ENCODE measurements around the gene RFX8.

RFX8 gene

GRCh38 chr2:101474731-101475384 is at the start of gene RFX8:
Gene RFX8, minus strand, starts transcription at chr2:101475112. Its CDS starts 8,264 bp downstream, at chr2:101466848.
- no peaks in the 10 kb centered on the region for H3K36me3 ChIP-seq (ENCODE audit: control insufficient read depth, low read length)
- no peaks in the 10 kb centered on the region for H4K20me1 ChIP-seq (ENCODE audit: control insufficient read depth, insufficient read depth, low read depth, low read length)
- peak within 1 kb of the TSS; percentile 8; the same call in 1 of the 2 replicates for H3K4me2 ChIP-seq (ENCODE audit: low read length)
- H3K27ac ChIP-seq (ENCODE audit: low read depth, low read length), result no peak within 1 kb of the TSS
- no peaks in the 10 kb centered on the region for H3K9me2 ChIP-seq (replicated peaks; ENCODE audit: control insufficient read depth, low read length)
- TF ChIP-seq CTCF (IDR thresholded peaks at IDR 0.05; ENCODE audit: low read depth, low read length, poor library complexity, severe bottlenecking), result no peak
- no peak for TF ChIP-seq EZH2phosphoT487 (IDR thresholded peaks at IDR 0.05; ENCODE audit: borderline replicate concordance, low read length)
- no peaks in the 10 kb centered on the region for H3K4me1 ChIP-seq (ENCODE audit: control insufficient read depth, low read length)
- peaks cover 49% of the 10 kb centered on the region for H3K27me3 ChIP-seq (ENCODE audit: control insufficient read depth, low read length)
- H3K9me3 ChIP-seq (ENCODE audit: control insufficient read depth, insufficient read depth, low read length), result no peaks in the 10 kb centered on the region
- H3K79me2 ChIP-seq (ENCODE audit: control insufficient read depth, low read length), result no peaks in the 10 kb centered on the region
- H3K4me3 ChIP-seq (ENCODE audit: low read length), result no peak within 1 kb of the TSS
- H3F3A ChIP-seq (ENCODE audit: control insufficient read depth, insufficient read depth), result no peaks in the 10 kb centered on the region

GRCh38 chr2:101521487-101521886 is 46.6 kb upstream of the RFX8 start:
- Histone ChIP-seq H4K20me1 (ENCODE audit: control insufficient read depth, insufficient read depth, low read depth, low read length) (no peaks in the 10 kb centered on the region), H3K4me2 (ENCODE audit: low read length) (no peak overlapping the region), H3K4me1 (ENCODE audit: control insufficient read depth, low read length) (no peaks in the 10 kb centered on the region), H3K36me3 (ENCODE audit: control insufficient read depth, low read length) (no peaks in the 10 kb centered on the region), H3K79me2 (ENCODE audit: control insufficient read depth, low read length) (no peaks in the 10 kb centered on the region), H3K4me3 (ENCODE audit: low read length) (no peak overlapping the region), H3K27ac (ENCODE audit: low read depth, low read length) (no peak overlapping the region), H3K9me3 (ENCODE audit: control insufficient read depth, insufficient read depth, low read length) (no peaks in the 10 kb centered on the region), H3K27me3 (ENCODE audit: control insufficient read depth, low read length) (peaks cover 2% of the 10 kb centered on the region; the same call in 1 of the 2 replicates), H3K9me2 (replicated peaks; ENCODE audit: control insufficient read depth, low read length) (no peaks in the 10 kb centered on the region), H3F3A (ENCODE audit: control insufficient read depth, insufficient read depth) (no peaks in the 10 kb centered on the region)
- no peak for TF ChIP-seq EZH2phosphoT487 (IDR thresholded peaks at IDR 0.05; ENCODE audit: borderline replicate concordance, low read length)
- no peak for TF ChIP-seq CTCF (IDR thresholded peaks at IDR 0.05; ENCODE audit: low read depth, low read length, poor library complexity, severe bottlenecking)

- no peaks in the 10 kb centered on the region for H3K9me3 ChIP-seq (ENCODE audit: control insufficient read depth, insufficient read depth, low read length)
- H4K20me1 ChIP-seq (ENCODE audit: control insufficient read depth, insufficient read depth, low read depth, low read length), result no peaks in the 10 kb centered on the region
- H3F3A ChIP-seq (ENCODE audit: control insufficient read depth, insufficient read depth), result no peaks in the 10 kb centered on the region
- peaks cover 2% of the 10 kb centered on the region; the same call in 1 of the 2 replicates for H3K27me3 ChIP-seq (ENCODE audit: control insufficient read depth, low read length)
- no peaks in the 10 kb centered on the region for H3K36me3 ChIP-seq (ENCODE audit: control insufficient read depth, low read length)
- H3K4me2 ChIP-seq (ENCODE audit: low read length), result no peak overlapping the region
- H3K4me1 ChIP-seq (ENCODE audit: control insufficient read depth, low read length), result no peaks in the 10 kb centered on the region
- TF ChIP-seq EZH2phosphoT487 (IDR thresholded peaks at IDR 0.05; ENCODE audit: borderline replicate concordance, low read length) (no peak), CTCF (IDR thresholded peaks at IDR 0.05; ENCODE audit: low read depth, low read length, poor library complexity, severe bottlenecking) (no peak)
- H3K4me3 ChIP-seq (ENCODE audit: low read length), result no peak overlapping the region
- H3K9me2 ChIP-seq (replicated peaks; ENCODE audit: control insufficient read depth, low read length), result no peaks in the 10 kb centered on the region
- H3K79me2 ChIP-seq (ENCODE audit: control insufficient read depth, low read length), result no peaks in the 10 kb centered on the region
- H3K27ac ChIP-seq (ENCODE audit: low read depth, low read length), result no peak overlapping the region
Measured at GRCh38 chr2:101520246-101520645, 45.3 kb upstream of the RFX8 start.

Measured in DOHH2 (cell line).